ENCODE data around the gene CHCHD10.

CHCHD10 gene

GRCh38 chr22:23787910-23788309, 20.1 kb upstream of the CHCHD10 start:
- DNase-seq (ENCODE audit: low read depth, low spot score): no peak

- DNase-seq (ENCODE audit: low read depth, low spot score): no peak
These were observed 19.8 kb upstream of the CHCHD10 start for GRCh38 chr22:23787600-23787896.

GRCh38 chr22:23786752-23787599, 19.2 kb upstream of the CHCHD10 start, which contains the start of gene SMARCB1:
SMARCB1 (plus strand) TSS chr22:23786966; CDS start chr22:23787170, 204 bp downstream.
- peak; percentile 79 for DNase-seq (ENCODE audit: low read depth, low spot score)

GRCh38 chr22:23786261-23786710, 18.5 kb upstream of the CHCHD10 start:
- DNase-seq (ENCODE audit: low read depth, low spot score): no peak

- DNase-seq (ENCODE audit: low read depth, low spot score): no peak
These were observed 16.5 kb upstream of the CHCHD10 start for GRCh38 chr22:23784215-23784732.

- DNase-seq (ENCODE audit: low read depth, low spot score): no peak
These were observed 15.7 kb upstream of the CHCHD10 start for GRCh38 chr22:23783265-23784150.

GRCh38 chr22:23782703-23783102, 14.9 kb upstream of the CHCHD10 start:
- no peak for DNase-seq (ENCODE audit: low read depth, low spot score)

GRCh38 chr22:23782252-23782651, 14.5 kb upstream of the CHCHD10 start:
- DNase-seq (ENCODE audit: low read depth, low spot score): no peak

GRCh38 chr22:23781511-23782183, 13.9 kb upstream of the CHCHD10 start:
- no peak for DNase-seq (ENCODE audit: low read depth, low spot score)

- DNase-seq (ENCODE audit: low read depth, low spot score): no peak
These were observed 13.3 kb upstream of the CHCHD10 start for GRCh38 chr22:23781065-23781464.

- DNase-seq (ENCODE audit: low read depth, low spot score): no peak
These were observed 12.5 kb upstream of the CHCHD10 start for GRCh38 chr22:23780146-23780748.

- DNase-seq (ENCODE audit: low read depth, low spot score): no peak
These were observed 12.0 kb upstream of the CHCHD10 start for GRCh38 chr22:23779731-23780130.

- DNase-seq (ENCODE audit: low read depth, low spot score): no peak
These were observed 11.3 kb upstream of the CHCHD10 start for GRCh38 chr22:23779083-23779482.

GRCh38 chr22:23778577-23778900, 10.8 kb upstream of the CHCHD10 start:
- no peak for DNase-seq (ENCODE audit: low read depth, low spot score)

GRCh38 chr22:23777776-23778576, 10.2 kb upstream of the CHCHD10 start:
- no peak for DNase-seq (ENCODE audit: low read depth, low spot score)

GRCh38 chr22:23775779-23776375, 8.1 kb upstream of the CHCHD10 start:
- DNase-seq (ENCODE audit: low read depth, low spot score): no peak

- DNase-seq (ENCODE audit: low read depth, low spot score): no peak
These were observed 7.2 kb upstream of the CHCHD10 start for GRCh38 chr22:23774922-23775436.

- no peak for DNase-seq (ENCODE audit: low read depth, low spot score)
These were observed 6.5 kb upstream of the CHCHD10 start for GRCh38 chr22:23774114-23774921.

GRCh38 chr22:23773483-23774113, 5.8 kb upstream of the CHCHD10 start:
- DNase-seq (ENCODE audit: low read depth, low spot score): no peak

Data from smooth muscle cell of the brain vasculature (primary cell).